Esophagus mucosa (tissue), 1 donor: ENCODE data around the gene BPIFA2. TPM values are rescaled to one million over a fixed set of nuclear protein-coding genes. Genes with fewer than 3 reads are reported as not detected.
"Not testable (repeated sequence)": the region's sequence is repeated elsewhere in the genome, so short reads cannot be mapped to it uniquely, and the experiment has no call there.

ENCODE experiments used
- ATAC-seq: fragments of 200-7000 bp; cut with Tn5 transposase; one replicate; pipeline ENCODE4 v1.9.1; 2020
- total RNA-seq: library from RNA; stranded (reverse); gene quantifications from one replicate; pipeline ENCODE4 v1.2.4, GENCODE V29; 2023
- donor health status: DM: yes; HTN: yes; CAD: no.

The BPIFA2 gene
- total RNA-seq, result not detected

GRCh38 chr20:33167859-33168258 is at the start of gene BPIFA2:
BPIFA2 (plus strand) TSS chr20:33168159; CDS start chr20:33169146, 987 bp downstream.
- ATAC-seq, result no peak

- ATAC-seq, result peak; percentile 10
Measured at GRCh38 chr20:33119725-33120720, 47.9 kb upstream of the BPIFA2 start.

- no peak for ATAC-seq
Measured at GRCh38 chr20:33120934-33121333, 47.0 kb upstream of the BPIFA2 start.

- ATAC-seq, result not testable (repeated sequence)
Measured at GRCh38 chr20:33122297-33122696, 45.7 kb upstream of the BPIFA2 start.

GRCh38 chr20:33124261-33124660 is 43.7 kb upstream of the BPIFA2 start:
- no peak for ATAC-seq

GRCh38 chr20:33124994-33125393 is 43.0 kb upstream of the BPIFA2 start:
- ATAC-seq, result no peak

- ATAC-seq, result no peak
Measured at GRCh38 chr20:33125983-33126382, 42.0 kb upstream of the BPIFA2 start.

GRCh38 chr20:33127422-33128097 is 40.4 kb upstream of the BPIFA2 start:
- ATAC-seq, result no peak

GRCh38 chr20:33130568-33131061 is 37.3 kb upstream of the BPIFA2 start:
- peak; percentile 95 for ATAC-seq

- ATAC-seq, result no peak
Measured at GRCh38 chr20:33131949-33132473, 35.9 kb upstream of the BPIFA2 start.

- ATAC-seq, result no peak
Measured at GRCh38 chr20:33132513-33133372, 35.2 kb upstream of the BPIFA2 start.

GRCh38 chr20:33133373-33133941 is 34.5 kb upstream of the BPIFA2 start:
- no peak for ATAC-seq

GRCh38 chr20:33137195-33137594 is 30.8 kb upstream of the BPIFA2 start:
- no peak for ATAC-seq

GRCh38 chr20:33139467-33139866 is 28.5 kb upstream of the BPIFA2 start:
- no peak for ATAC-seq

- ATAC-seq, result no peak
Measured at GRCh38 chr20:33145521-33145920, 22.4 kb upstream of the BPIFA2 start.

GRCh38 chr20:33147299-33147698 is 20.7 kb upstream of the BPIFA2 start:
- no peak for ATAC-seq

- ATAC-seq, result no peak
Measured at GRCh38 chr20:33148040-33148439, 19.9 kb upstream of the BPIFA2 start.

GRCh38 chr20:33154252-33154651 is 13.7 kb upstream of the BPIFA2 start:
- ATAC-seq, result no peak

GRCh38 chr20:33158637-33159385 is 9.1 kb upstream of the BPIFA2 start:
- ATAC-seq, result no peak

- ATAC-seq, result no peak
Measured at GRCh38 chr20:33159713-33160112, 8.2 kb upstream of the BPIFA2 start.

- no peak for ATAC-seq
Measured at GRCh38 chr20:33160681-33161080, 7.3 kb upstream of the BPIFA2 start.
